ENCODE measurements around the gene PAPSS1.

The PAPSS1 gene

GRCh38 chr4:107693132-107693531, 26.9 kb downstream of the PAPSS1 start:
- Histone ChIP-seq H3K27me3 (ENCODE audit: insufficient read depth, low read length, poor library complexity) (no peaks in the 10 kb centered on the region), H2AFZ (ENCODE audit: low read depth, low read length) (no peak overlapping the region), H3K36me3 (ENCODE audit: insufficient read depth, low read length) (peaks cover 23% of the 10 kb centered on the region; the same call in 1 of the 2 replicates), H3K79me2 (ENCODE audit: insufficient read depth, low read length) (no peaks in the 10 kb centered on the region), H3K4me2 (ENCODE audit: insufficient read depth, low read length) (no peak overlapping the region), H3K4me3 (ENCODE audit: low read depth in 1 of 2, low read length in 2 of 2) (no peak overlapping the region), H3K9ac (ENCODE audit: low read depth, low read length) (no peak overlapping the region), H3K4me1 (ENCODE audit: insufficient read depth, low read length) (peaks cover 2% of the 10 kb centered on the region; the same call in 1 of the 2 replicates), H3K9me3 (ENCODE audit: insufficient read depth, low read length, severe bottlenecking) (peaks cover 3% of the 10 kb centered on the region), H3K27ac (ENCODE audit: low read length) (no peak overlapping the region), H4K20me1 (ENCODE audit: insufficient read depth, low read length) (no peaks in the 10 kb centered on the region)
- ATAC-seq (ENCODE audit: insufficient read depth, low read depth) (no peak), DNase-seq (no peak)
- TF ChIP-seq EZH2 (IDR thresholded peaks at IDR 0.05; ENCODE audit: borderline replicate concordance, low read depth, low read length, severe bottlenecking), result no peak
- TF ChIP-seq, protein P1, sequence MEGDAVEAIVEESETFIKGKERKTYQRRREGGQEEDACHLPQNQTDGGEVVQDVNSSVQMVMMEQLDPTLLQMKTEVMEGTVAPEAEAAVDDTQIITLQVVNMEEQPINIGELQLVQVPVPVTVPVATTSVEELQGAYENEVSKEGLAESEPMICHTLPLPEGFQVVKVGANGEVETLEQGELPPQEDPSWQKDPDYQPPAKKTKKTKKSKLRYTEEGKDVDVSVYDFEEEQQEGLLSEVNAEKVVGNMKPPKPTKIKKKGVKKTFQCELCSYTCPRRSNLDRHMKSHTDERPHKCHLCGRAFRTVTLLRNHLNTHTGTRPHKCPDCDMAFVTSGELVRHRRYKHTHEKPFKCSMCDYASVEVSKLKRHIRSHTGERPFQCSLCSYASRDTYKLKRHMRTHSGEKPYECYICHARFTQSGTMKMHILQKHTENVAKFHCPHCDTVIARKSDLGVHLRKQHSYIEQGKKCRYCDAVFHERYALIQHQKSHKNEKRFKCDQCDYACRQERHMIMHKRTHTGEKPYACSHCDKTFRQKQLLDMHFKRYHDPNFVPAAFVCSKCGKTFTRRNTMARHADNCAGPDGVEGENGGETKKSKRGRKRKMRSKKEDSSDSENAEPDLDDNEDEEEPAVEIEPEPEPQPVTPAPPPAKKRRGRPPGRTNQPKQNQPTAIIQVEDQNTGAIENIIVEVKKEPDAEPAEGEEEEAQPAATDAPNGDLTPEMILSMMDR (IDR thresholded peaks at IDR 0.05; ENCODE audit: borderline replicate concordance, extremely low read depth, low read length, poor library complexity, severe bottlenecking), result no peak

- H3K4me1 ChIP-seq (ENCODE audit: insufficient read depth, low read length), result peaks cover 2% of the 10 kb centered on the region; the same call in 1 of the 2 replicates
- H3K27ac ChIP-seq (ENCODE audit: low read length), result no peak overlapping the region
- no peaks in the 10 kb centered on the region for H4K20me1 ChIP-seq (ENCODE audit: insufficient read depth, low read length)
- DNase-seq (no peak), ATAC-seq (ENCODE audit: insufficient read depth, low read depth) (peak; percentile 45; the same call in 2 of the 3 replicates)
- H3K9me3 ChIP-seq (ENCODE audit: insufficient read depth, low read length, severe bottlenecking), result peaks cover 3% of the 10 kb centered on the region
- H3K4me2 ChIP-seq (ENCODE audit: insufficient read depth, low read length), result no peak overlapping the region
- H3K79me2 ChIP-seq (ENCODE audit: insufficient read depth, low read length), result no peaks in the 10 kb centered on the region
- H3K36me3 ChIP-seq (ENCODE audit: insufficient read depth, low read length), result peaks cover 23% of the 10 kb centered on the region; the same call in 1 of the 2 replicates
- TF ChIP-seq EZH2 (IDR thresholded peaks at IDR 0.05; ENCODE audit: borderline replicate concordance, low read depth, low read length, severe bottlenecking), result no peak
- TF ChIP-seq, protein P1 (IDR thresholded peaks at IDR 0.05; ENCODE audit: borderline replicate concordance, extremely low read depth, low read length, poor library complexity, severe bottlenecking), result no peak
- no peaks in the 10 kb centered on the region for H3K27me3 ChIP-seq (ENCODE audit: insufficient read depth, low read length, poor library complexity)
- no peak overlapping the region for H3K9ac ChIP-seq (ENCODE audit: low read depth, low read length)
- no peak overlapping the region for H3K4me3 ChIP-seq (ENCODE audit: low read depth in 1 of 2, low read length in 2 of 2)
- H2AFZ ChIP-seq (ENCODE audit: low read depth, low read length), result no peak overlapping the region
Measured at GRCh38 chr4:107692202-107692601, 27.8 kb downstream of the PAPSS1 start.

DNA sequence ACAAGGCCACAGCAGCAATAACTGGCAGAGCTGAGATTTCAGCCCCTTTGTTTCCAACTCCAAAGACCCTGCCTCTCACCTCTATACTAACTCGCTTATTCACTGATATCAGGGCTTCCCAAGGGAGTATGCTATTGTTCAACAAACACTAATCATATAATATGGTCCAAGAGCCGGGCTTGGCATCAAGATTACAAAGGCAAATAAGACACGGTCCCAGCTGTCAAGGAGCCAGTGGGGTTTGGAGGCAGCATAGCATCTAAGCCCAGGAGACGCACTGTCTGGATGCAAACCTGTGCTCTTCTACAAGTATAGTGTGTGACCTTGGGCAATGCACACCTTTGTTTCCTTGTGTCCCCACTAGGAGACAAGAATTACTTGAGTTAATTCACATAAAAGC, 28.7 kb downstream of the PAPSS1 start:
- H3K27me3 ChIP-seq (ENCODE audit: insufficient read depth, low read length, poor library complexity), result no peaks in the 10 kb centered on the region
- H3K79me2 ChIP-seq (ENCODE audit: insufficient read depth, low read length), result no peaks in the 10 kb centered on the region
- peaks cover 21% of the 10 kb centered on the region; the same call in 1 of the 2 replicates for H3K36me3 ChIP-seq (ENCODE audit: insufficient read depth, low read length)
- no peaks in the 10 kb centered on the region for H4K20me1 ChIP-seq (ENCODE audit: insufficient read depth, low read length)
- peaks cover 2% of the 10 kb centered on the region for H3K9me3 ChIP-seq (ENCODE audit: insufficient read depth, low read length, severe bottlenecking)
- no peak overlapping the region for H2AFZ ChIP-seq (ENCODE audit: low read depth, low read length)
- no peak for ATAC-seq (ENCODE audit: insufficient read depth, low read depth)
- TF ChIP-seq, protein P1 (IDR thresholded peaks at IDR 0.05; ENCODE audit: borderline replicate concordance, extremely low read depth, low read length, poor library complexity, severe bottlenecking), result no peak
- TF ChIP-seq EZH2 (IDR thresholded peaks at IDR 0.05; ENCODE audit: borderline replicate concordance, low read depth, low read length, severe bottlenecking), result no peak
- H3K4me1 ChIP-seq (ENCODE audit: insufficient read depth, low read length), result peaks cover 2% of the 10 kb centered on the region; the same call in 1 of the 2 replicates
- no peak overlapping the region for H3K4me2 ChIP-seq (ENCODE audit: insufficient read depth, low read length)
- H3K9ac ChIP-seq (ENCODE audit: low read depth, low read length), result no peak overlapping the region
- DNase-seq, result no peak
- H3K4me3 ChIP-seq (ENCODE audit: low read depth in 1 of 2, low read length in 2 of 2), result no peak overlapping the region
- no peak overlapping the region for H3K27ac ChIP-seq (ENCODE audit: low read length)

All from DND-41 (cell line).